Measurements from ENCODE around the gene ATPAF2. TPM values are rescaled to one million over a fixed set of nuclear protein-coding genes. Genes with fewer than 3 reads are reported as not detected.

ATPAF2 gene
- total RNA-seq, 1 experiment from 2014 or later: 46.1 TPM

- Histone ChIP-seq H3K4me3 (replicated peaks in 1 of 2; ENCODE audit: low read depth in 1 of 2, low read length in 2 of 2) (no peak overlapping the region), H3K27ac (ENCODE audit: low read depth, low read length) (no peak overlapping the region), H2AFZ (ENCODE audit: low read depth, low read length, poor library complexity, severe bottlenecking) (no peak overlapping the region), H3K9me2 (ENCODE audit: insufficient read depth) (no peaks in the 10 kb centered on the region), H3K4me1 (ENCODE audit: control insufficient read depth in 1 of 2, insufficient read depth in 2 of 2, low read length in 2 of 2) (no peaks in the 10 kb centered on the region), H3K27me3 (ENCODE audit: insufficient read depth, low read length) (no peaks in the 10 kb centered on the region), H3K9ac (ENCODE audit: low read length) (no peak overlapping the region), H3K4me2 (ENCODE audit: low read length) (no peak overlapping the region), H3K9me3 (ENCODE audit: control insufficient read depth in 1 of 2, insufficient read depth in 1 of 2, low read depth in 1 of 2, low read length in 2 of 2) (no peaks in the 10 kb centered on the region), H3K36me3 (ENCODE audit: control insufficient read depth in 1 of 2, insufficient read depth in 2 of 2, low read length in 2 of 2) (no peaks in the 10 kb centered on the region), H4K20me1 (ENCODE audit: insufficient read depth) (no peaks in the 10 kb centered on the region), H3K79me2 (ENCODE audit: insufficient read depth, low read length) (no peaks in the 10 kb centered on the region)
- ChIA-PET POLR2A (no interaction called here), CTCF (no interaction called here), RAD21 (ENCODE audit: low non-redundant PET in 1 of 2, low total read pairs in 2 of 2, uncharacterized antibody in 2 of 2, unreplicated experiment in 2 of 2) (no interaction called here)
- DNase-seq (ENCODE audit: low read depth, low spot score): no peak
- intact Hi-C loops (cut with micrococcal nuclease): no loop called here
- no peak for TF ChIP-seq EGR1 (IDR thresholded peaks at IDR 0.05; ENCODE audit: low read depth)
- no peak for TF ChIP-seq POLR2AphosphoS5 (IDR thresholded peaks at IDR 0.05; ENCODE audit: low read depth, low read length)
- TF ChIP-seq ZNF274 (IDR thresholded peaks at IDR 0.05; ENCODE audit: low read depth, low read length): no peak
- no peak for TF ChIP-seq YY1 (IDR thresholded peaks at IDR 0.05; ENCODE audit: extremely low read depth, insufficient replicate concordance, low read depth, low read length)
- no peak for TF ChIP-seq EZH2 (IDR thresholded peaks at IDR 0.05)
- no peak for TF ChIP-seq RAD21 (IDR thresholded peaks at IDR 0.05; ENCODE audit: low read depth)
- no peak for TF ChIP-seq SRF (IDR thresholded peaks at IDR 0.05; ENCODE audit: low read depth)
- TF ChIP-seq CBX3 (IDR thresholded peaks at IDR 0.05; ENCODE audit: low read depth): no peak
- TF ChIP-seq EZH2phosphoT487 (IDR thresholded peaks at IDR 0.05; ENCODE audit: borderline replicate concordance): no peak
- no peak for TF ChIP-seq ATF3 (IDR thresholded peaks at IDR 0.05)
- TF ChIP-seq ZFX (IDR thresholded peaks at IDR 0.05): no peak
- TF ChIP-seq CEBPB (IDR thresholded peaks at IDR 0.05; ENCODE audit: low read depth): no peak
- TF ChIP-seq SP1 (IDR thresholded peaks at IDR 0.05; ENCODE audit: low read depth): no peak
- no peak for TF ChIP-seq REST (IDR thresholded peaks at IDR 0.05; ENCODE audit: low read depth)
- no peak for TF ChIP-seq ZBTB33 (IDR thresholded peaks at IDR 0.05; ENCODE audit: extremely low read depth, insufficient replicate concordance, low read length)
- no peak for TF ChIP-seq JUND (IDR thresholded peaks at IDR 0.05)
- TF ChIP-seq POLR2A (IDR thresholded peaks at IDR 0.05; ENCODE audit: borderline replicate concordance, extremely low read depth, insufficient read depth, insufficient read length): no peak
- TF ChIP-seq ELF1 (IDR thresholded peaks at IDR 0.05; ENCODE audit: borderline replicate concordance, low read depth): no peak
- no peak for TF ChIP-seq MAX (IDR thresholded peaks at IDR 0.05)
- ATAC-seq: no peak
- BruUV-seq (replicated peaks): no TSS peak
Measured at GRCh38 chr17:18009609-18010420, 29.2 kb downstream of the ATPAF2 start.
